ENCODE data around the gene SLC15A2. TPM values are rescaled to one million over a fixed set of nuclear protein-coding genes. Genes with fewer than 3 reads are reported as not detected.
A peak's percentile ranks its signal among the peaks of the same experiment; 100 is the strongest.
"Not testable (repeated sequence)": the region's sequence is repeated elsewhere in the genome, so short reads cannot be mapped to it uniquely, and the experiment has no call there.

Gene SLC15A2
- polyA plus RNA-seq: 2.0 TPM

GRCh38 chr3:121894301-121894990 is at the start of gene SLC15A2:
SLC15A2 (plus strand) TSS chr3:121894401; CDS start chr3:121894477, 76 bp downstream.
- Mint-ChIP-seq H3K4me3 (peak within 1 kb of the TSS in 1 of 4 donors; percentile 30), H3K27ac (peak within 1 kb of the TSS in 1 of 3 donors; percentile 18)

GRCh38 chr3:121844892-121845291 is 49.3 kb upstream of the SLC15A2 start:
- Mint-ChIP-seq H3K4me1 (peaks cover 14 to 41% (median 27%) of the 10 kb centered on the region in 3 donors), H3K9me3 (no peaks in the 10 kb centered on the region), H3K27me3 (no peaks in the 10 kb centered on the region), H3K4me3 (no peak overlapping the region), H3K36me3 (peaks cover 8% of the 10 kb centered on the region), H3K27ac (peak overlapping the region in 1 of 3 donors; percentile 10)

More at GRCh38 chr3:121894301-121894990, at the start of gene SLC15A2:
- peaks cover 7% of the 10 kb centered on the region for H3K36me3 Mint-ChIP-seq
- H3K9me3 Mint-ChIP-seq: no peaks in the 10 kb centered on the region
- H3K4me1 Mint-ChIP-seq: peaks cover 0 to 4% (median 0%) of the 10 kb centered on the region in 3 donors
- H3K27me3 Mint-ChIP-seq: no peaks in the 10 kb centered on the region

GRCh38 chr3:121852256-121852655 is 41.9 kb upstream of the SLC15A2 start:
- no peaks in the 10 kb centered on the region for H3K27me3 Mint-ChIP-seq
- peaks cover 8% of the 10 kb centered on the region for H3K36me3 Mint-ChIP-seq
- no peak overlapping the region for H3K4me3 Mint-ChIP-seq
- no peaks in the 10 kb centered on the region for H3K9me3 Mint-ChIP-seq
- peaks cover 12 to 42% (median 29%) of the 10 kb centered on the region in 3 donors for H3K4me1 Mint-ChIP-seq
- peak overlapping the region in 2 of 3 donors; percentile 83 for H3K27ac Mint-ChIP-seq

GRCh38 chr3:121855555-121855954 is 38.6 kb upstream of the SLC15A2 start:
- Mint-ChIP-seq H3K4me1 (peaks cover 18 to 27% (median 19%) of the 10 kb centered on the region in 3 donors), H3K36me3 (peaks cover 17% of the 10 kb centered on the region), H3K9me3 (peaks cover 0 to 3% (median 0%) of the 10 kb centered on the region in 3 donors), H3K27me3 (no peaks in the 10 kb centered on the region), H3K27ac (no peak overlapping the region), H3K4me3 (no peak overlapping the region)

- not testable (repeated sequence) for H3K9me3 Mint-ChIP-seq, H3K4me3 Mint-ChIP-seq, H3K27ac Mint-ChIP-seq, H3K27me3 Mint-ChIP-seq
- Mint-ChIP-seq H3K4me1 (peaks cover 19 to 27% (median 20%) of the 10 kb centered on the region in 3 donors), H3K36me3 (peaks cover 24% of the 10 kb centered on the region)
Measured at GRCh38 chr3:121857778-121858177, 36.4 kb upstream of the SLC15A2 start.

- H3K27me3 Mint-ChIP-seq, H3K4me3 Mint-ChIP-seq, H3K27ac Mint-ChIP-seq, H3K9me3 Mint-ChIP-seq: not testable (repeated sequence)
- Mint-ChIP-seq H3K4me1 (peaks cover 20 to 28% (median 21%) of the 10 kb centered on the region in 3 donors), H3K36me3 (peaks cover 25% of the 10 kb centered on the region)
Measured at GRCh38 chr3:121863247-121863646, 31.0 kb upstream of the SLC15A2 start.

GRCh38 chr3:121863801-121864200 is 30.4 kb upstream of the SLC15A2 start:
- Mint-ChIP-seq H3K4me1 (peaks cover 21 to 31% (median 22%) of the 10 kb centered on the region in 3 donors), H3K36me3 (peaks cover 25% of the 10 kb centered on the region), H3K9me3 (no peaks in the 10 kb centered on the region), H3K27me3 (no peaks in the 10 kb centered on the region), H3K27ac (peak overlapping the region in 1 of 3 donors; percentile 41), H3K4me3 (no peak overlapping the region)

DNA sequence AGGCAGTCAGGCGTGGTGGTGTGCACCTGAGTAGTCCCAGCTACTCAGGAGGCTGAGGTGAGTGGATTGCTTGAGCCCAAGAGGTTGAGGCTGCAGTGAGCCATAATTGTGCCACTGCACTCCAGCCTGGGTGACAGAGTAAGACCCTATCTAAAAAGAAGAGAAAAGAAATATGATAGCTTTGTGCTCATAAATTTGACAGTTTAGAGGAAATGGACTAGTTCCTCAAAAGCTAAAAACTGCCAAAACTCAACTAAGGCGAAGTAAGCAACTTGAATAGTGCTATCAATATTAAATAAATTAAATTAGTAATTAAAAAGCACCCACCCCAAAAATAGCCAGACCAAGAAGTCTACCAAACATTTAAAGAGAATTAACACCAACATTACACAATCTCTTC is 24.5 kb upstream of the SLC15A2 start:
- Mint-ChIP-seq H3K36me3 (peaks cover 10% of the 10 kb centered on the region), H3K4me1 (peaks cover 11 to 38% (median 32%) of the 10 kb centered on the region in 3 donors), H3K27ac (peak overlapping the region in 1 of 3 donors; percentile 85), H3K4me3 (peak overlapping the region in 1 of 4 donors; percentile 61), H3K9me3 (no peaks in the 10 kb centered on the region), H3K27me3 (no peaks in the 10 kb centered on the region)

- Mint-ChIP-seq H3K4me3 (no peak overlapping the region), H3K27me3 (no peaks in the 10 kb centered on the region), H3K9me3 (no peaks in the 10 kb centered on the region), H3K27ac (peak overlapping the region in 1 of 3 donors; percentile 17), H3K4me1 (peaks cover 16 to 38% (median 34%) of the 10 kb centered on the region in 3 donors), H3K36me3 (peaks cover 10% of the 10 kb centered on the region)
Measured at GRCh38 chr3:121870717-121871116, 23.5 kb upstream of the SLC15A2 start.

- H3K36me3 Mint-ChIP-seq: peaks cover 7% of the 10 kb centered on the region
- no peaks in the 10 kb centered on the region for H3K27me3 Mint-ChIP-seq
- H3K27ac Mint-ChIP-seq: peak overlapping the region in 1 of 3 donors; percentile 3
- peaks cover 19 to 38% (median 35%) of the 10 kb centered on the region in 3 donors for H3K4me1 Mint-ChIP-seq
- H3K4me3 Mint-ChIP-seq: no peak overlapping the region
- H3K9me3 Mint-ChIP-seq: no peaks in the 10 kb centered on the region
Measured at GRCh38 chr3:121871430-121871829, 22.8 kb upstream of the SLC15A2 start.

- peaks cover 6 to 11% (median 10%) of the 10 kb centered on the region in 3 donors for H3K4me1 Mint-ChIP-seq
- no peak overlapping the region for H3K4me3 Mint-ChIP-seq
- no peaks in the 10 kb centered on the region for H3K9me3 Mint-ChIP-seq
- H3K36me3 Mint-ChIP-seq: peaks cover 12% of the 10 kb centered on the region
- peak overlapping the region in 1 of 3 donors; percentile 9 for H3K27ac Mint-ChIP-seq
- H3K27me3 Mint-ChIP-seq: no peaks in the 10 kb centered on the region
Measured at GRCh38 chr3:121878411-121878810, 15.8 kb upstream of the SLC15A2 start.

DNA sequence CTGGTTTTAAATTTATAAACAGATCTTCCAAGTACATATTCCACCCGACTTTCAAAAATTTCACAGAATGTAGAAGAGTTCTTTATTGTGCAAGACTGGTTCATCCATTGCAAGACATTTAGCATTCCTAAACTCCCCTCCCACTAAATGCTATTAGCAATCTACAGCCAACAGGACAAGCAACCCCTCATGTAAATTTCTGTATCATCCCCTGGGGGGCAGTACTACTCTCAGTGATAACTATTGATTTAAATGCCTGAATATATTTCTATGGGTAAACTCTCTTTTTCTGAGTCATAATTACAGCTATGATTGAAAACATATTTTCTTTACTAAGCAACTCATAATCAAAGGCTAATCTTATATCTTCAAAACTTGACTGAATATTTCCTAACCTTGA is 10.7 kb upstream of the SLC15A2 start:
- peaks cover 1 to 9% (median 5%) of the 10 kb centered on the region in 3 donors for H3K4me1 Mint-ChIP-seq
- peaks cover 10% of the 10 kb centered on the region for H3K36me3 Mint-ChIP-seq
- H3K27me3 Mint-ChIP-seq: no peaks in the 10 kb centered on the region
- no peak overlapping the region for H3K27ac Mint-ChIP-seq
- H3K9me3 Mint-ChIP-seq: no peaks in the 10 kb centered on the region
- H3K4me3 Mint-ChIP-seq: no peak overlapping the region

DNA sequence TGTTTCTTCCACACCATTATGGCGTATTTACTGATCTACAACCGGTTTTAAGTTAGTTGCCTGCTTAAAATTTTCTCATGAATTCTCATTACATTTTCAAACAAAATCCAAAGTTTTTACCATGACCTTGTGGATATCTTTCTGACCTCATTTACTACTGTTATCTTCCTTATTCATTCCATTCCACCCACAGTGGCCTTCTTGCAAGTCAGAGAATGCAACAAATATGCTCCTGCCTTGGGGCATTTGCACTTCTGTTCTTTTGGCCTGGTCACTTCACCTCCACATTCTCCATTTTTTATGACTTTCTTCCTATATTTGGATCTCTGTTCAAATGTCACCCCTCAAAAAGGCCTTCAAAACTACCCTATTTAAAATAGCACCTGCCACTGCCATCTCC is 8.8 kb upstream of the SLC15A2 start:
- H3K27ac Mint-ChIP-seq: peak overlapping the region in 2 of 3 donors; percentile 11 to 12
- peaks cover 6% of the 10 kb centered on the region for H3K36me3 Mint-ChIP-seq
- H3K27me3 Mint-ChIP-seq: no peaks in the 10 kb centered on the region
- no peaks in the 10 kb centered on the region for H3K9me3 Mint-ChIP-seq
- H3K4me1 Mint-ChIP-seq: peaks cover 0 to 5% (median 4%) of the 10 kb centered on the region in 3 donors
- H3K4me3 Mint-ChIP-seq: no peak overlapping the region

DNA sequence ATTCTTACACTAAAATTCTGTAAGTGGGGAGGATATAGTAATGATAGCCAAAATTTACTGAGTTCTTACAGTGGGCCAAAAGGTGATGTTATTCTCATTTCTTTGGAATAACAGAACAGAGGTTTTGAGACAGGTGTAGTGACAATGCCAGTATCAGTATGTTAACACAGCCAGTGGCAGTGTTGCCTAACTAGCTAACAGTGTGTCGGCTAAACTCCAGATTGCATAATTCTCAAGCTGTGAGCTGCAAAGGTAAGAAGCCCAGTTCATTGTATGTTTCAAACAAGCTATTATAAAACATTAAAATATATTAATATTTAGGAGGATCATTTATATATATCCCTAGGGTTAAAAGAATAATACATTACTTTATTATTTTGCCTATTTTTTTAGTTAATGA is 920 bp downstream of the SLC15A2 start:
- Mint-ChIP-seq H3K4me1 (peaks cover 0 to 4% (median 0%) of the 10 kb centered on the region in 3 donors), H3K9me3 (no peaks in the 10 kb centered on the region), H3K36me3 (peaks cover 7% of the 10 kb centered on the region), H3K27me3 (no peaks in the 10 kb centered on the region), H3K27ac (no peak overlapping the region), H3K4me3 (no peak overlapping the region)

GRCh38 chr3:121895736-121896135 is 1.5 kb downstream of the SLC15A2 start:
- Mint-ChIP-seq H3K4me1 (peaks cover 0 to 4% (median 0%) of the 10 kb centered on the region in 3 donors), H3K27me3 (no peaks in the 10 kb centered on the region), H3K36me3 (peaks cover 9% of the 10 kb centered on the region), H3K27ac (no peak overlapping the region), H3K4me3 (no peak overlapping the region), H3K9me3 (no peaks in the 10 kb centered on the region)

DNA sequence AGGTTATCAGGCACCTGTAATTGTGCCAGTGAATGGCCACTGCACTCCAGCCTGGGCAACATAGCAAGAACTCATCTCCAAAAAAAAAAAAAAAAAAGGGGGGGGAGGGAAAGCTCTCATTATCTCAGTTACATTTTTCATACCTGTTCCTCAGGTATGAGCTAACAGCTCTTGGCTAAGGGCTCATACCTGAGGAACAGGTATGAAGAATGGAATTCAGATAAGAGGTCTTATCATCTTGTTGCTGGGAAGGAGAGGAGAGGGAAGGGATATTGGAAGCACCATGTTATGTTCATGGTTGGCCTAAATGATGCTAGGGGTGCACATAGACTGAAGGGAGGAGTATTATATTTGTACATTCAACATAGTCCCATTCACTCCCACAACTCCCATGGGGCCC is 2.6 kb downstream of the SLC15A2 start:
- H3K36me3 Mint-ChIP-seq: peaks cover 9% of the 10 kb centered on the region
- H3K27ac Mint-ChIP-seq: no peak overlapping the region

More for the DNA sequence above, 2.6 kb downstream of the SLC15A2 start:
- Mint-ChIP-seq H3K27me3 (no peaks in the 10 kb centered on the region), H3K4me1 (peaks cover 0 to 4% (median 0%) of the 10 kb centered on the region in 3 donors), H3K9me3 (peaks cover 0 to 3% (median 0%) of the 10 kb centered on the region in 3 donors), H3K4me3 (no peak overlapping the region)
